DND-41 (cell line): ENCODE measurements around the gene DNAH10.

Experiments
- ATAC-seq: fragments of 200-7000 bp; cut with Tn5 transposase; 3 replicates; pipeline ENCODE4 v1.9.1; 2021; ENCODE audit warnings: low read depth; ENCODE audit not compliant: insufficient read depth
- DNase-seq: peaks from one replicate; pipeline ENCODE4 v3.0.0-alpha.2; 2020
- H2AFZ ChIP-seq: 2 replicates; pipeline ENCODE4 v1.6.0; 2012; ENCODE audit warnings: low read depth, low read length
- H3K27ac ChIP-seq: 2 replicates; pipeline ENCODE4 v1.5.1; 2012; ENCODE audit warnings: low read length, inconsistent platforms
- H3K27me3 ChIP-seq: fragments of 200-600 bp; sonication (generic); 2 replicates; pipeline ENCODE4 v1.6.0; 2012; ENCODE audit warnings: low read length, mild to moderate bottlenecking, inconsistent platforms; ENCODE audit not compliant: insufficient read depth, poor library complexity
- H3K36me3 ChIP-seq: 2 replicates; pipeline ENCODE4 v1.5.1; 2012; ENCODE audit warnings: low read length, inconsistent platforms; ENCODE audit not compliant: insufficient read depth
- H3K4me1 ChIP-seq: 2 replicates; pipeline ENCODE4 v1.5.1; 2012; ENCODE audit warnings: mild to moderate bottlenecking, low read length; ENCODE audit not compliant: insufficient read depth
- H3K4me2 ChIP-seq: 2 replicates; pipeline ENCODE4 v1.6.0; 2012; ENCODE audit warnings: mild to moderate bottlenecking, moderate library complexity, low read length, inconsistent platforms; ENCODE audit not compliant: insufficient read depth
- H3K4me3 ChIP-seq, 2 experiments: fragments of 200-600 bp in 1 of 2; shearing (Covaris generic) in 1 of 2; 2 replicates each; pipeline ENCODE4 v1.5.1; 2012 to 2016; ENCODE audit warnings: inconsistent platforms in 2 of 2, low read length in 2 of 2, mild to moderate bottlenecking in 2 of 2, low read depth in 1 of 2, moderate library complexity in 1 of 2
- H3K79me2 ChIP-seq: 2 replicates; pipeline ENCODE4 v1.6.0; 2012; ENCODE audit warnings: low read length, inconsistent platforms; ENCODE audit not compliant: insufficient read depth
- H3K9ac ChIP-seq: 2 replicates; pipeline ENCODE4 v1.6.0; 2012; ENCODE audit warnings: low read depth, mild to moderate bottlenecking, inconsistent platforms, low read length, moderate library complexity
- H3K9me3 ChIP-seq: 2 replicates; pipeline ENCODE4 v1.5.1; 2012; ENCODE audit warnings: low read length, moderate library complexity, mild to moderate bottlenecking, inconsistent platforms; ENCODE audit not compliant: insufficient read depth, severe bottlenecking
- H4K20me1 ChIP-seq: 2 replicates; pipeline ENCODE4 v1.6.0; 2012; ENCODE audit warnings: low read length; ENCODE audit not compliant: insufficient read depth
- EZH2 ChIP-seq: IDR thresholded peaks from 3 replicates; pipeline ENCODE4 v1.6.1; 2012; ENCODE audit warnings: borderline replicate concordance, low read depth, mild to moderate bottlenecking, moderate library complexity, low read length, inconsistent platforms; ENCODE audit not compliant: severe bottlenecking
- TF ChIP-seq, protein P1 (sequence below): IDR thresholded peaks from 2 replicates; pipeline ENCODE4 v1.5.1; 2012; ENCODE audit warnings: borderline replicate concordance, low read length, moderate library complexity, mild to moderate bottlenecking; ENCODE audit not compliant: poor library complexity, severe bottlenecking; ENCODE audit errors: extremely low read depth

DNAH10 gene

DNA sequence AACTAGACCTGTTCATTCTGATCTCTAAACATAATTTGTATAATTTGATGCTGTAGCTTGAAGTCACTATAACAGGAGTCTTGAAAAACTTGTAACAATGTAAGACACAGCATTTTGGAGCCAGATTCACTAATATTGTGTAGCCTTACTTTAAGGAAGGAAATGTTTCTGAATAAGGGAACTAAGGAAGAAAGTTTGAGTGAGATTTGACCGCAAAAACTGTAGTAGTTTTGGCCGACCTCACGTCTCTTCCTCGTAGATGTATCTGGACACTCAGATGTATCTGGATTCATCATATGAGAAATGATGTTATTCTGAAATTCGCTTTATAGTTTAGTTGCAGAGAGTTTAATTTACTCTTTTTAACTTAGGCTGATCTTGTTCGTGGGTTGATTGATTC is 13.9 kb upstream of the DNAH10 start:
- no peak for ATAC-seq
- H2AFZ ChIP-seq = no peak overlapping the region

DNA sequence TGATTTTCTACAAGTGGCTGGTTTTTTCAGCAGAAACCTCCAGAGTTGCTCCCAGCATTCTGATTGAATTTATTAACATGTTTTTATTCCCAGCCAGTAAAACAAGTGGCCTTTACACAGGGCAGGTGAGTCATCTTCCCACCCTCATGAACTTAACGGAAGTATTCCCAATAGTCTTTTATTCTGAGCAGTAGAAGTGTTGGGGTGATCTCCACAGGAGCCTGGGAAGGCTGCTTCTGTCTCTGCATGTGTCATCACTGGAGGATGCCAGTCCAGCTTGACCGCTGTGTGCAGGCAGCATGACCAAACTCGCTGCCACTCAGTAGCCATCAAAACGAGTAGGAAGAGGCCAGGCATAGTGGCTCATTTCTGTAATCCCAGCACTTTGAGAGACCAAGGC is 13.4 kb upstream of the DNAH10 start:
- Histone ChIP-seq H3K79me2 (no peaks in the 10 kb centered on the region), H4K20me1 (no peaks in the 10 kb centered on the region), H3K36me3 (peaks cover 80% of the 10 kb centered on the region), H3K9ac (no peak overlapping the region), H3K27ac (no peak overlapping the region), H3K4me1 (no peaks in the 10 kb centered on the region), H3K27me3 (no peaks in the 10 kb centered on the region), H2AFZ (no peak overlapping the region), H3K9me3 (no peaks in the 10 kb centered on the region), H3K4me3 (no peak overlapping the region), H3K4me2 (no peak overlapping the region)
- DNase-seq = no peak
- TF ChIP-seq, protein P1, sequence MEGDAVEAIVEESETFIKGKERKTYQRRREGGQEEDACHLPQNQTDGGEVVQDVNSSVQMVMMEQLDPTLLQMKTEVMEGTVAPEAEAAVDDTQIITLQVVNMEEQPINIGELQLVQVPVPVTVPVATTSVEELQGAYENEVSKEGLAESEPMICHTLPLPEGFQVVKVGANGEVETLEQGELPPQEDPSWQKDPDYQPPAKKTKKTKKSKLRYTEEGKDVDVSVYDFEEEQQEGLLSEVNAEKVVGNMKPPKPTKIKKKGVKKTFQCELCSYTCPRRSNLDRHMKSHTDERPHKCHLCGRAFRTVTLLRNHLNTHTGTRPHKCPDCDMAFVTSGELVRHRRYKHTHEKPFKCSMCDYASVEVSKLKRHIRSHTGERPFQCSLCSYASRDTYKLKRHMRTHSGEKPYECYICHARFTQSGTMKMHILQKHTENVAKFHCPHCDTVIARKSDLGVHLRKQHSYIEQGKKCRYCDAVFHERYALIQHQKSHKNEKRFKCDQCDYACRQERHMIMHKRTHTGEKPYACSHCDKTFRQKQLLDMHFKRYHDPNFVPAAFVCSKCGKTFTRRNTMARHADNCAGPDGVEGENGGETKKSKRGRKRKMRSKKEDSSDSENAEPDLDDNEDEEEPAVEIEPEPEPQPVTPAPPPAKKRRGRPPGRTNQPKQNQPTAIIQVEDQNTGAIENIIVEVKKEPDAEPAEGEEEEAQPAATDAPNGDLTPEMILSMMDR = no peak
- no peak for TF ChIP-seq EZH2
- no peak for ATAC-seq

More for the DNA sequence above, 13.9 kb upstream of the DNAH10 start:
- H3K27me3 ChIP-seq = no peaks in the 10 kb centered on the region
- no peak for DNase-seq
- H4K20me1 ChIP-seq = no peaks in the 10 kb centered on the region
- no peaks in the 10 kb centered on the region for H3K9me3 ChIP-seq
- no peak overlapping the region for H3K9ac ChIP-seq
- no peaks in the 10 kb centered on the region for H3K79me2 ChIP-seq
- TF ChIP-seq EZH2 = no peak
- TF ChIP-seq, protein P1 = no peak
- peaks cover 80% of the 10 kb centered on the region for H3K36me3 ChIP-seq
- H3K4me2 ChIP-seq = no peak overlapping the region
- H3K4me1 ChIP-seq = no peaks in the 10 kb centered on the region
- H3K27ac ChIP-seq = no peak overlapping the region
- no peak overlapping the region for H3K4me3 ChIP-seq

DNA sequence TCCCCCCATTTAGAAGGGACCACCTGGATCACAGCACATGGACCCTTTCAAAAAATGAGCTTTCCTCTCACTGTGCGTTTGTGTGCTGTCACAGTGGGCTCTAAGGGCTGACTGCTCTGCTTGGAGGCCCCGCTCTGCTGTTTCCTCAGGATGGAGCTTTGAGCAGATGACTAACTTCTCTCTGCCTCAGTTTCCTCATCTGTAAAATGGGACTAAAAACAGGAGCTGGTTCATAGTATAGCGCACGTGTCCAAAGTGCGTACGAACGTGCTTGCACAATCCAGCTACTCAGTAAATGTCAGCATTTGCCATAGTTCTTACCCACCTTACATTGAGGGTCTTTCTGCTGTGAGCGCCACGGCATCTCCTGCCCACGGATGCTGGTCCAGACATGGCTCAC is 12.7 kb upstream of the DNAH10 start:
- Histone ChIP-seq H3K9ac (no peak overlapping the region), H3K4me1 (no peaks in the 10 kb centered on the region), H4K20me1 (no peaks in the 10 kb centered on the region), H3K4me3 (no peak overlapping the region), H3K79me2 (no peaks in the 10 kb centered on the region), H2AFZ (no peak overlapping the region), H3K4me2 (no peak overlapping the region), H3K9me3 (no peaks in the 10 kb centered on the region), H3K27me3 (no peaks in the 10 kb centered on the region), H3K36me3 (peaks cover 80% of the 10 kb centered on the region), H3K27ac (no peak overlapping the region)
- no peak for ATAC-seq
- TF ChIP-seq EZH2 = no peak
- TF ChIP-seq, protein P1 = no peak
- no peak for DNase-seq

DNA sequence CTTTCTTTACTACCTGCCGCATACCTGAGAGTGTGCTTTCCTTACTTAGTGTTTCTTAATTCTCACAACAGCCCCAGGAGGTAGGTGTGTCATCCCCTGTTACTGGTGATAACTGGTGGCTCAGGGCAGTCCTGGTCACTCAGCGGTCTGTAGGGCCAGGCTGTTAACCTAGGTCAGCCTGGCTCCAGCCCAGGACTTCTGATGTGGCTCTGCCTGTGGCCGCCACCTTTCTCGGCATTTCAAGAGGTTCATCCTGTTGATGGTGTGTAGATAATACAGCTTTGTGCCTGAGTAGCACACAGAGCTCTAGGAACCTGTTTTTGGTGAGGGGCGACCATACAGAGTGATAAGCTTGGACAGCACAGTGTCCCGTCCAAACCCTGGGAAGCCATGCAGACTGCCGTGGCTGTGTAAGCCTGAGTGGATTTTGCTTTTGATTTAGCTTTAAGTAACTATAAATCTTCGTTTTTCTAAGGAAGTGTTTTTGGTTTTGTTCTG is 11.9 kb upstream of the DNAH10 start:
- Histone ChIP-seq H3K36me3 (peaks cover 79% of the 10 kb centered on the region), H3K4me3 (no peak overlapping the region), H3K4me2 (no peak overlapping the region), H3K27me3 (no peaks in the 10 kb centered on the region), H3K9ac (no peak overlapping the region), H3K27ac (no peak overlapping the region), H3K4me1 (no peaks in the 10 kb centered on the region), H3K9me3 (no peaks in the 10 kb centered on the region), H2AFZ (no peak overlapping the region), H3K79me2 (no peaks in the 10 kb centered on the region), H4K20me1 (no peaks in the 10 kb centered on the region)
- TF ChIP-seq, protein P1 = no peak
- no peak for TF ChIP-seq EZH2
- ATAC-seq (no peak), DNase-seq (no peak)
